GM12878 (cell line): ENCODE data around the gene PRR12. TPM values are rescaled to one million over a fixed set of nuclear protein-coding genes. Genes with fewer than 3 reads are reported as not detected.

ENCODE experiments used
- CREM ChIP-seq: IDR thresholded peaks from 2 replicates; pipeline ENCODE4 v1.6.1; 2014; ENCODE audit warnings: antibody characterized with exemption, low read depth
- E4F1 ChIP-seq: fragments of 450-650 bp; IDR thresholded peaks from 2 replicates; pipeline ENCODE4 v1.6.1; 2018; ENCODE audit warnings: borderline replicate concordance, mild to moderate bottlenecking; ENCODE audit not compliant: partially characterized antibody
- PAX5 ChIP-seq: IDR thresholded peaks from 2 replicates; pipeline ENCODE4 v1.6.1; 2011; ENCODE audit warnings: low read depth, low read length, borderline replicate concordance
- RUNX3 ChIP-seq: IDR thresholded peaks from 2 replicates; pipeline ENCODE4 v1.6.1; 2012; ENCODE audit warnings: low read length, inconsistent platforms
- STAT3 ChIP-seq: IDR thresholded peaks from 2 replicates; pipeline ENCODE4 v1.6.1; 2011; ENCODE audit warnings: low read depth, low read length, improper control_type of control experiment
- TCF12 ChIP-seq: IDR thresholded peaks from 2 replicates; pipeline ENCODE4 v1.6.1; 2011; ENCODE audit warnings: low read depth, mild to moderate bottlenecking, low read length
- TCF3 ChIP-seq: IDR thresholded peaks from 2 replicates; pipeline ENCODE4 v1.6.1; 2012; ENCODE audit warnings: low read depth, mild to moderate bottlenecking, low read length, borderline replicate concordance; ENCODE audit not compliant: insufficient read depth
- ZNF384 ChIP-seq: IDR thresholded peaks from 2 replicates; pipeline ENCODE4 v1.6.1; 2012; ENCODE audit warnings: low read depth, mild to moderate bottlenecking, low read length, improper control_type of control experiment, borderline replicate concordance
- polyA plus RNA-seq, 11 experiments: library from polyadenylated mRNA; depleted of rRNA in 4 of 11; unstranded in 6 of 11; stranded (reverse) in 5 of 11; fragments of >200 nt; fragmentation: Nextera tagmentation in 4 of 11; fragmentation: Illumina TruSeq in 1 of 11; extraction: Ambion mirVana in 4 of 11; extraction: Trizol in 1 of 11; gene quantifications; 1 replicate in 1 of 11; 2 replicates in 10 of 11; pipeline versions ENCODE4 v1.2.1 to v1.2.3, GENCODE V29; 2011 to 2016; ENCODE audit warnings: inconsistent platforms in 2 of 11, missing spikeins in 2 of 11, low read depth in 1 of 11
- total RNA-seq, 4 experiments: library from RNA; depleted of rRNA in 3 of 4; stranded (reverse); fragments of >200 nt in 3 of 4; fragmentation: Illumina TruSeq in 1 of 4; extraction: Trizol in 1 of 4; gene quantifications; 2 replicates each; pipeline versions ENCODE4 v1.2.1 to v1.2.3, GENCODE V29; 2013 to 2021
- TF ChIP-seq, protein P1 (sequence below): fragments of 450-650 bp; IDR thresholded peaks from 2 replicates; pipeline ENCODE4 v1.6.1; 2017; ENCODE audit warnings: low read depth, mild to moderate bottlenecking, moderate library complexity

The PRR12 gene
- total and polyA plus RNA-seq, 10 of the 15 experiments (the other 5 are each of a cell fraction or from before 2014, with no cell fraction given): 0.02 to 25.3 (median 1.6) TPM

DNA sequence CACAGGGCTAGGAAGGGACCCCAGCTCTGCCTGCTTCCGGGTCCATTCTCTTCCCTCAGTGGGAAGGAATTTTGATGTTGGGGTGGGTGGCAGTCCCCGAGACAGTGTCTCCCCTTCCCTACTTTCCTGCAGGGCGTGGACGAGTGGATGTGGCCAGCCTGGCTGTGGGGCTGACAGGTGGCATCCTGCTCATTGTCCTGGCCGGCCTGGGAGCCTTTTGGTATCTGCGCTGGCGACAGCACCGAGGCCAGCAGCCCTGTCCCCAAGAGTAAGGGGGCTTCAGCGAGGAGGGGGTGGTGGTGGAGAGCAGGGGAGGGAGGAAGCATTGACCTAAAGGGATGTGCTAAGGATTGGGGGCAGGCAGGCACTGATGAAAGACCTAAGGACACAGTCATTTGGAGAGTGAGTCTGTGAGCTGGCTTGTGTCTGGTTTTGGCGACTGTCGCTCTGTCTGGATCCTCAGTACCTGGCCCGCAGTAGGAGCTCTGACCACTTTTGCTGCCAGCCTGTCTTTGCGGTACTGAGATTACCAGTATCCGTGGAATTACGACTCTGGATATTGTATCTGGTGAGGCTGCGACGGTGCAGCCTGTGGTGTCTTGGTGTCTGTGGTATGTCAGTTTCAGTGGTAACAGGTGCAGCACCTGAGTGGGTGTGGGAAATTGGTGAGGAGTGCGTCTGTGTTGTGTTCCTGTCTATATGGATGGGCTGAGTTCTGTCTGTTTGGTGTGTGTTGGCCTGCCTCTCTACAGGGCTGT, 2.4 kb upstream of the PRR12 start (continued):
- no peak for TF ChIP-seq E4F1
- peak; percentile 20; the same call in 1 of the 2 replicates for TF ChIP-seq CREM
- peak; percentile 92 for TF ChIP-seq RUNX3
- peak; percentile 82; the same call in 1 of the 2 replicates for TF ChIP-seq TCF3
- TF ChIP-seq PAX5: 0 out of 2 replicates have a peak, but pooled peaks have one; percentile 30
- TF ChIP-seq, protein P1, sequence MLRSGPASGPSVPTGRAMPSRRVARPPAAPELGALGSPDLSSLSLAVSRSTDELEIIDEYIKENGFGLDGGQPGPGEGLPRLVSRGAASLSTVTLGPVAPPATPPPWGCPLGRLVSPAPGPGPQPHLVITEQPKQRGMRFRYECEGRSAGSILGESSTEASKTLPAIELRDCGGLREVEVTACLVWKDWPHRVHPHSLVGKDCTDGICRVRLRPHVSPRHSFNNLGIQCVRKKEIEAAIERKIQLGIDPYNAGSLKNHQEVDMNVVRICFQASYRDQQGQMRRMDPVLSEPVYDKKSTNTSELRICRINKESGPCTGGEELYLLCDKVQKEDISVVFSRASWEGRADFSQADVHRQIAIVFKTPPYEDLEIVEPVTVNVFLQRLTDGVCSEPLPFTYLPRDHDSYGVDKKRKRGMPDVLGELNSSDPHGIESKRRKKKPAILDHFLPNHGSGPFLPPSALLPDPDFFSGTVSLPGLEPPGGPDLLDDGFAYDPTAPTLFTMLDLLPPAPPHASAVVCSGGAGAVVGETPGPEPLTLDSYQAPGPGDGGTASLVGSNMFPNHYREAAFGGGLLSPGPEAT: no peak
- TF ChIP-seq STAT3: no peak
- peak; percentile 95 for TF ChIP-seq TCF12
- peak; percentile 39; the same call in 1 of the 2 replicates for TF ChIP-seq ZNF384
